ENCODE measurements around the gene PRRT1B.

Gene PRRT1B

DNA sequence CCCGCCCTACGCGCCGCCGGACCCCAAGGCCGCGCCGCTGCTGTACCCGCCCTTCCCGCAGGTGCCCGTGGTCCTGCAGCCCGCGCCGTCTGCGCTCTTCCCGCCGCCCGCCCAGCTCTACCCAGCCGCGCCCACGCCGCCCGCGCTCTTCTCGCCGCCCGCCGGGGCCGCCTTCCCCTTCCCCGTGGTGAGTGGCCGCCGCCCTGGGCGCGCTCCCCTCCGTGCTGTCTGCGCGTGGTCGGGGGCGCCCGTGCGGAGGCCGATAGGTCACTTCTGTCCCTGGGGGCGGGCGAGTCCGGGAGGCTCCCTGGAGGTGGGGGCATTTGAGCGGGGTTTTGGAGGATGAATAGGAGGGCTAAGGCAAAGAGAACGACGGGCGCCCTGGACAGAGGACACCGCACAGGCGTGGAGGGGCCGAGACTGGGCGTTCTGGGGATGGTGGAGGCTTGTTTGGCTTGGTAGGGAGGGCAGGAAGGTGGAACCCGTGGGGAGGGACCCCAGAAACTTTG is 9.6 kb downstream of the PRRT1B start:
- no peaks in the 10 kb centered on the region for H3K9me3 Mint-ChIP-seq
- peaks cover 20% of the 10 kb centered on the region for H3K27me3 Mint-ChIP-seq
- H3K4me1 Mint-ChIP-seq: no peaks in the 10 kb centered on the region
- H3K27ac Mint-ChIP-seq: no peak overlapping the region
- H3K4me3 Mint-ChIP-seq: no peak overlapping the region
- H3K36me3 Mint-ChIP-seq: no peaks in the 10 kb centered on the region

DNA sequence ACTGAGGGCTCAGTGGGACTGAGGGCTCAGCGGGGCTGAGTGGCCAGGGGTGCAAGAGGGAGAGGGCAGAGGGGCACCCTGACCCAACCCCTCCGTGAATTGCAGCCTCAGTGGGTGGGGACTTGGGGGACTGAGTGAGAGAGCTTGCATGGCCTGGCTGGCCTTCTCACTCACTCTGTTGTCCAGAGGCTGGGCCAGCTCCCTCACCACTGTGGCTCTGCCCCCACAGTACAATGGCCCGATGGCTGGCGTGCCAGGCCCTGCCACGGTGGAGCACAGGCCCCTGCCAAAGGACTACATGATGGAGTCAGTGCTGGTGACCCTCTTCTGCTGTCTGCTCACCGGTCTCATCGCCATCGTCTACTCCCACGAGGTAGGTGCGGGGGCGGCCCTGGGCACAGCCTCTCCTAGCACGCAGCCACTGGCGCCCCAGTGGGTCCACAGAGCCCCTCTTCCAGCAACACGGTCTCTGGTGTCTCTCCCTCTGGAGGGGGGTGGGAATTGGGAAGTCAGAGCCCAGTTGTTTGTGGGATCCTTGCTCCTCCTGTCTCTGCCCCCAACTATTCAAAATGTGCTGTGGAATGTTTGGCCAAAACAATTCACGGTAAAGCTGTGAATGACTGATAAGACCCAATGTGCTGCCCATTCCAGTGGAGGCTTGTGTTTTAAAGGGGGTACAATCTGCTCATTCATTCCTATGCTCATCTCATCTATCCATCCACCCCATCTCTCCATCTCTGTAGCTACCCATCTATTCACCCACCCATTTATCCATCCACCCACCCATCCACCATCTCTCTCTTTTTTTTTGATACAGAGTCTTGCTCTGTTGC is 10.7 kb downstream of the PRRT1B start:
- no peaks in the 10 kb centered on the region for H3K9me3 Mint-ChIP-seq
- H3K27ac Mint-ChIP-seq: no peak overlapping the region
- no peaks in the 10 kb centered on the region for H3K4me1 Mint-ChIP-seq
- H3K36me3 Mint-ChIP-seq: no peaks in the 10 kb centered on the region
- no peak overlapping the region for H3K4me3 Mint-ChIP-seq
- peaks cover 18% of the 10 kb centered on the region for H3K27me3 Mint-ChIP-seq

GRCh38 chr9:131557855-131558548 is 12.7 kb downstream of the PRRT1B start:
- no peak overlapping the region for H3K4me3 Mint-ChIP-seq
- no peaks in the 10 kb centered on the region for H3K36me3 Mint-ChIP-seq
- H3K9me3 Mint-ChIP-seq: no peaks in the 10 kb centered on the region
- peaks cover 18% of the 10 kb centered on the region for H3K27me3 Mint-ChIP-seq
- H3K4me1 Mint-ChIP-seq: no peaks in the 10 kb centered on the region
- H3K27ac Mint-ChIP-seq: no peak overlapping the region

DNA sequence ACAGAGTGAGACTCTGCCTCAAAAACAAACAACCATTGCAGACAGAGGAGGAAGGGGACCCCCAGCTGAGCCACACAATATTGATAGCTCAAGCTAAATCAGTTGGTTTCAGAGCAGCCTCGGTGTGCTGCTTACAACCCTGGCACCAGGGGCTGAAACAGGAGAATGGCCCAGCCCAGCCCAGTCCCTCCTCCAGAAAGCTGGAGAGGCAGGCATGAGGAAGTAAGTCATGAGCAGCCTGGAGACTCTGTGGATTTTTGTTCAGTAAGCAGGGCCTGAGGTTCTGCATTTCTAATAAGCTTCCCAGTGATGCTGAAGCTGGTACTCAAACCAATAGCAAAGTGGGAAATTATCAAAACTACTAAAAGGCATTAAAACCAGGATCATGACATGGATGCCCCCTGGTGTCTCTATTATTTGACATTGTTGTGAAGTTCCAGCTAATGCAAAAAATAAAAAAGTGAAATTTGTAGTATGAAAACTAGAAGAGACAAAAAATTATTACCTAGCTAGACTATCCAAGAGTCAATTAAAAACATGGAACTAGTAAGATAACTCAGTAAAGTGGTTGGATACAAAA is 14.2 kb downstream of the PRRT1B start:
- no peaks in the 10 kb centered on the region for H3K9me3 Mint-ChIP-seq
- no peak overlapping the region for H3K4me3 Mint-ChIP-seq
- no peaks in the 10 kb centered on the region for H3K4me1 Mint-ChIP-seq
- H3K36me3 Mint-ChIP-seq: no peaks in the 10 kb centered on the region
- peaks cover 12% of the 10 kb centered on the region for H3K27me3 Mint-ChIP-seq
- no peak overlapping the region for H3K27ac Mint-ChIP-seq

GRCh38 chr9:131562032-131562959 is 17.0 kb downstream of the PRRT1B start:
- H3K27ac Mint-ChIP-seq: no peak overlapping the region
- H3K27me3 Mint-ChIP-seq: no peaks in the 10 kb centered on the region
- no peaks in the 10 kb centered on the region for H3K36me3 Mint-ChIP-seq
- H3K9me3 Mint-ChIP-seq: no peaks in the 10 kb centered on the region
- H3K4me3 Mint-ChIP-seq: no peak overlapping the region
- peaks cover 6% of the 10 kb centered on the region for H3K4me1 Mint-ChIP-seq

GRCh38 chr9:131565369-131565768 is 20.0 kb downstream of the PRRT1B start:
- Mint-ChIP-seq H3K36me3 (peaks cover 3% of the 10 kb centered on the region), H3K27ac (no peak overlapping the region), H3K4me3 (no peak overlapping the region), H3K4me1 (peaks cover 6% of the 10 kb centered on the region), H3K9me3 (no peaks in the 10 kb centered on the region), H3K27me3 (no peaks in the 10 kb centered on the region)

- Mint-ChIP-seq H3K4me3 (no peak overlapping the region), H3K4me1 (peaks cover 6% of the 10 kb centered on the region), H3K9me3 (no peaks in the 10 kb centered on the region), H3K36me3 (peaks cover 3% of the 10 kb centered on the region), H3K27ac (no peak overlapping the region), H3K27me3 (no peaks in the 10 kb centered on the region)
Observed at GRCh38 chr9:131566158-131566557, 20.8 kb downstream of the PRRT1B start.

DNA sequence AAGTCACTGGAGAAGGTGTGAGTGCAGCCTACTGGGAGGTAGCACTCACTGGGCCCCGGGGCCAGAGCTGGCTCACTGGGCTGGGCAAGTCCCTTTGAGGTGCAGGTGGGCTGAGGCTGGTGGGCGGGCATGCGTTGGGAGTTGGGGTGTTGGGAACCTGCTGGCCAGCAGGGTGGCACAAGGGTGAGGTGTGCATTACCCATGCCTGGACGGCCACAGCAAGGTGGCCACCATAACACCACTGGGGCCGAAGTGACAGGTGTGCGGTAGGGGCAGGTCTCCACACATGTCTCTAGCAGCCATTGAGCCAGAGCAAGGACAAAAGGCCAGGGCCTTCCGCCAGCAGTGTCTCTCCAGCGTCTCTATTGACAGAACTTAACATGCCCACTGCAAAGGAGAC is 22.6 kb downstream of the PRRT1B start:
- peaks cover 3% of the 10 kb centered on the region for H3K36me3 Mint-ChIP-seq
- no peaks in the 10 kb centered on the region for H3K9me3 Mint-ChIP-seq
- H3K4me3 Mint-ChIP-seq: no peak overlapping the region
- peaks cover 6% of the 10 kb centered on the region for H3K4me1 Mint-ChIP-seq
- no peaks in the 10 kb centered on the region for H3K27me3 Mint-ChIP-seq
- H3K27ac Mint-ChIP-seq: no peak overlapping the region

DNA sequence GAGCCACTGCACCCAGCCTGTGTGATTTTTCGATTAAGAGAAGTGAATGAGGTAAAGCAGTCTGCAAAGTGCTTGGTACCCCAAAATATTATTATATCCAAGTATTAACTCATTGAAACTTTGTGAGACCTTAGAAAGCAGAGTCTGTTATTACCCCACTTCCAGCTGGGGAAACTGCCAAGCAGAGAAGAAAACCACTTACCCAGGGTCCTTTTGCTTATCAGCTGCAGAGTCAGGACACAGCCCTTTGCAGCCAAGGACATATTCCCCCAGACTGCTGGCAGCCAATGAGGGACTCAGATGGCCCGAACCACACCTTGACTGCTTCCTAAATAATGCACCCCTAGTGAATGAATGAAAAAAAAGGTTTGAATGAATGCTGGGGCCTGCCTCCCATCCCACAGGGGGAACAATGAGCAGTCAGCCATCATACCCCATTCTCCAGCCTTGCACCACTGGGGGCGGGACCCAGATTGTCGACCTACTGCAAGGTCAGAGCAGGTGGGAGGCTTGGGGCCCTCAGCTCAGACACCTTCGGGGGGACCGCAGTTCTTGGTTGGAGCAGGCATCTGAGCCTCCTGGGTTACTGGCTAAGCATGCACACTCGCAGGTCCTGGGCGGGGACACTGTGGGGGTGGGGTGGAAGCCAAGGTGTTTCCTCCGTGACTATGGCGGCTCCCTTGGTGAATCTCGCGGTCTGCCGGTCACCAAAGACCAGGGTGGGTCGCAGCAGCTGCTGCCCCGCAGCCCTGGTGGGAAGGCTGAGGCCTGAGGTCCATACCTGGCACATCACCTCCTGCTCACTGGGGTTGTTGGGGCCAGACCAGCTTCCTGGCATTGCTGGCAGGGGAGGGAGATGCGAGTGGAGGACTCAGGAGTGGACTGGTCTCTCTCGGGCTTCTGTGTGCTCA is 29.7 kb downstream of the PRRT1B start:
- no peak overlapping the region for H3K4me3 Mint-ChIP-seq
- H3K27ac Mint-ChIP-seq: no peak overlapping the region
- H3K36me3 Mint-ChIP-seq: peaks cover 5% of the 10 kb centered on the region
- no peaks in the 10 kb centered on the region for H3K27me3 Mint-ChIP-seq
- peaks cover 25% of the 10 kb centered on the region for H3K4me1 Mint-ChIP-seq
- no peaks in the 10 kb centered on the region for H3K9me3 Mint-ChIP-seq

- Mint-ChIP-seq H3K27ac (no peak overlapping the region), H3K36me3 (peaks cover 4% of the 10 kb centered on the region), H3K4me3 (no peak overlapping the region), H3K9me3 (no peaks in the 10 kb centered on the region), H3K27me3 (no peaks in the 10 kb centered on the region), H3K4me1 (peaks cover 25% of the 10 kb centered on the region)
Observed at GRCh38 chr9:131575946-131576853, 30.9 kb downstream of the PRRT1B start.

- Mint-ChIP-seq H3K27me3 (no peaks in the 10 kb centered on the region), H3K9me3 (no peaks in the 10 kb centered on the region), H3K4me3 (no peak overlapping the region), H3K36me3 (peaks cover 4% of the 10 kb centered on the region), H3K4me1 (peaks cover 25% of the 10 kb centered on the region), H3K27ac (peak overlapping the region; percentile 51)
Observed at GRCh38 chr9:131577005-131578000, 32.0 kb downstream of the PRRT1B start.

- Mint-ChIP-seq H3K4me1 (peaks cover 25% of the 10 kb centered on the region), H3K36me3 (peaks cover 4% of the 10 kb centered on the region), H3K27ac (peak overlapping the region; percentile 55), H3K9me3 (no peaks in the 10 kb centered on the region), H3K4me3 (peak overlapping the region; percentile 23), H3K27me3 (no peaks in the 10 kb centered on the region)
Observed at GRCh38 chr9:131578021-131578420, 32.7 kb downstream of the PRRT1B start.

Data from activated naive CD4-positive, alpha-beta T cell treated with anti-CD3 and anti-CD28 coated beads, Interleukin-2, amount 50 U/mL, for 24 hours (primary cell).